H1 (cell line): ENCODE data around the gene ARHGEF28. TPM values are rescaled to one million over a fixed set of nuclear protein-coding genes. Genes with fewer than 3 reads are reported as not detected.

Experiments
- CTCF ChIA-PET: fragments of 300-600 bp; sonication (Branson Sonifier 250); formaldehyde crosslinking; loops from one replicate; lab custom pipeline; 2021; ENCODE audit not compliant: partially characterized antibody; lab: Charles Lee
- POLR2A ChIA-PET: fragments of 300-600 bp; sonication (Branson Sonifier 250); formaldehyde crosslinking; loops from one replicate; lab custom pipeline; 2021; ENCODE audit warnings: inconsistent platforms; ENCODE audit not compliant: partially characterized antibody; lab: Charles Lee
- DNase-seq, 2 experiments: peaks; one replicate each; pipeline versions ENCODE4 v3.0.0 to v3.0.0-alpha.2; 2010 to 2022; ENCODE audit warnings: low spot score in 2 of 2, low read depth in 1 of 2, mixed read lengths in 1 of 2
- FAIRE-seq: peaks from 2 replicates; lab custom pipeline; 2011; peaks lifted over from hg19 to GRCh38; lab: Jason Lieb, UNC
- H2AFZ ChIP-seq: 2 replicates; pipeline ENCODE4 v1.8.1; 2012; ENCODE audit warnings: low read length, inconsistent platforms
- H2AK5ac ChIP-seq: 2 replicates; pipeline ENCODE4 v1.6.1; 2013; ENCODE audit warnings: low read depth, low read length
- H2BK120ac ChIP-seq: replicated peaks from 2 replicates; pipeline ENCODE3; 2013; ENCODE audit warnings: low read depth, low read length, inconsistent platforms
- H2BK12ac ChIP-seq: 2 replicates; pipeline ENCODE4 v1.6.1; 2013; ENCODE audit warnings: low read depth, low read length
- H2BK15ac ChIP-seq: 2 replicates; pipeline ENCODE4 v1.6.1; 2013; ENCODE audit warnings: low read length
- H2BK20ac ChIP-seq: 2 replicates; pipeline ENCODE4 v1.6.1; 2013; ENCODE audit warnings: low read length
- H2BK5ac ChIP-seq: 2 replicates; pipeline ENCODE4 v1.6.1; 2013; ENCODE audit warnings: low read depth, low read length
- H3K14ac ChIP-seq: 2 replicates; pipeline ENCODE4 v1.6.1; 2013; ENCODE audit warnings: inconsistent platforms; ENCODE audit not compliant: insufficient read length
- H3K18ac ChIP-seq: 2 replicates; pipeline ENCODE4 v1.6.1; 2013; ENCODE audit warnings: low read length; ENCODE audit errors: extremely low read depth
- H3K23ac ChIP-seq: 2 replicates; pipeline ENCODE4 v1.6.1; 2013; ENCODE audit warnings: inconsistent platforms; ENCODE audit not compliant: insufficient read length
- H3K23me2 ChIP-seq: 2 replicates; pipeline ENCODE4 v1.6.1; 2013; ENCODE audit warnings: low read depth, low read length
- H3K27ac ChIP-seq: 2 replicates; pipeline ENCODE4 v1.6.1; 2011; ENCODE audit warnings: low read depth, low read length, inconsistent platforms
- H3K27me3 ChIP-seq, 4 experiments: replicated peaks in 1 of 4; 1 replicate in 1 of 4; 2 replicates in 3 of 4; pipeline versions ENCODE4 v1.6.1 to v1.8.1; 2011 to 2013; ENCODE audit warnings: low read length in 3 of 4, mild to moderate bottlenecking in 3 of 4, inconsistent platforms in 2 of 4, mixed read lengths in 2 of 4, moderate library complexity in 1 of 4; ENCODE audit not compliant: control insufficient read depth in 3 of 4, insufficient read depth in 3 of 4; ENCODE audit errors: extremely low read depth in 1 of 4
- H3K36me3 ChIP-seq, 4 experiments: 2 replicates each; pipeline versions ENCODE4 v1.6.1 to v1.8.1; 2011 to 2013; ENCODE audit warnings: mild to moderate bottlenecking in 4 of 4, low read length in 3 of 4, moderate library complexity in 2 of 4, control low read depth in 1 of 4, inconsistent platforms in 1 of 4; ENCODE audit not compliant: insufficient read depth in 4 of 4, control insufficient read depth in 2 of 4
- H3K4ac ChIP-seq: replicated peaks from 2 replicates; pipeline ENCODE3; 2013; ENCODE audit warnings: low read length, low read depth, mixed read lengths, inconsistent platforms; ENCODE audit not compliant: insufficient read length
- H3K4me1 ChIP-seq, 4 experiments: replicated peaks in 1 of 4; 1 replicate in 1 of 4; 2 replicates in 3 of 4; pipeline versions ENCODE4 v1.6.1 to v1.8.1; 2011 to 2013; ENCODE audit warnings: low read length in 3 of 4, inconsistent platforms in 2 of 4, mixed read lengths in 1 of 4; ENCODE audit not compliant: insufficient read depth in 4 of 4, control insufficient read depth in 3 of 4
- H3K4me2 ChIP-seq, 2 experiments: 2 replicates each; pipeline versions ENCODE4 v1.6.1 to v1.8.1; 2011 to 2013; ENCODE audit warnings: low read depth in 2 of 2, low read length in 2 of 2, control low read depth in 1 of 2, inconsistent platforms in 1 of 2, mild to moderate bottlenecking in 1 of 2; ENCODE audit not compliant: insufficient read depth in 1 of 2
- H3K4me3 ChIP-seq, 4 experiments: fragments of 200-600, 300-600 bp in 1 of 4; sonication (generic), shearing (Covaris generic), sonication (Bioruptor Twin) in 1 of 4; 2 replicates each; pipeline versions ENCODE4 v1.5.1 to v1.8.1; 2011 to 2016; ENCODE audit warnings: low read length in 4 of 4, low read depth in 3 of 4, control low read depth in 2 of 4, inconsistent platforms in 2 of 4, mild to moderate bottlenecking in 2 of 4, mixed read lengths in 1 of 4, moderate library complexity in 1 of 4; ENCODE audit not compliant: insufficient read depth in 2 of 4; ENCODE audit errors: extremely low read depth in 1 of 4
- H3K56ac ChIP-seq: replicated peaks from 2 replicates; pipeline ENCODE3; 2013; ENCODE audit warnings: low read depth, mild to moderate bottlenecking, mixed read lengths, low read length, inconsistent platforms; ENCODE audit not compliant: insufficient read length
- H3K79me1 ChIP-seq: 2 replicates; pipeline ENCODE4 v1.6.1; 2013; ENCODE audit warnings: low read depth, low read length, control low read depth
- H3K79me2 ChIP-seq, 2 experiments: 2 replicates each; pipeline versions ENCODE4 v1.6.1 to v1.8.1; 2012 to 2013; ENCODE audit warnings: low read length in 2 of 2, mild to moderate bottlenecking in 2 of 2, inconsistent platforms in 1 of 2; ENCODE audit not compliant: insufficient read depth in 2 of 2, control insufficient read depth in 1 of 2
- H3K9ac ChIP-seq, 4 experiments: replicated peaks in 1 of 4; 1 replicate in 1 of 4; 2 replicates in 3 of 4; pipeline versions ENCODE4 v1.6.1 to v1.8.1; 2011 to 2013; ENCODE audit warnings: low read depth in 3 of 4, low read length in 3 of 4, control low read depth in 2 of 4, mild to moderate bottlenecking in 2 of 4, moderate library complexity in 2 of 4, inconsistent platforms in 1 of 4; ENCODE audit errors: extremely low read depth in 1 of 4
- H3K9me3 ChIP-seq, 2 experiments: 2 replicates each; pipeline versions ENCODE4 v1.6.1 to v1.8.1; 2012 to 2013; ENCODE audit warnings: mild to moderate bottlenecking in 2 of 2, moderate library complexity in 2 of 2, control low read depth in 1 of 2, inconsistent platforms in 1 of 2, low read depth in 1 of 2, low read length in 1 of 2, mixed read lengths in 1 of 2; ENCODE audit not compliant: insufficient read depth in 2 of 2
- H4K20me1 ChIP-seq, 2 experiments: replicated peaks in 1 of 2; 2 replicates each; pipeline versions ENCODE3 to v1.8.1; 2011 to 2013; ENCODE audit warnings: inconsistent platforms in 2 of 2, low read length in 2 of 2, mild to moderate bottlenecking in 1 of 2; ENCODE audit not compliant: insufficient read depth in 2 of 2, control insufficient read depth in 1 of 2
- H4K5ac ChIP-seq: 2 replicates; pipeline ENCODE4 v1.6.1; 2013; ENCODE audit warnings: low read length, low read depth, mixed read lengths, inconsistent platforms; ENCODE audit not compliant: insufficient read length
- H4K8ac ChIP-seq: 2 replicates; pipeline ENCODE4 v1.8.0; 2013; ENCODE audit warnings: mild to moderate bottlenecking, moderate library complexity, low read length, inconsistent platforms; ENCODE audit not compliant: insufficient read depth; ENCODE audit errors: extremely low read depth
- H4K91ac ChIP-seq: replicated peaks from 2 replicates; pipeline ENCODE3; 2013; ENCODE audit warnings: low read length, mixed read lengths, inconsistent platforms; ENCODE audit not compliant: insufficient read length
- CHD2 ChIP-seq: IDR thresholded peaks from 2 replicates; pipeline ENCODE4 v1.6.1; 2012; ENCODE audit warnings: low read length, improper control_type of control experiment
- EGR1 ChIP-seq: IDR thresholded peaks from 2 replicates; pipeline ENCODE4 v1.6.1; 2011; ENCODE audit warnings: low read depth, low read length, borderline replicate concordance
- FOSL1 ChIP-seq: IDR thresholded peaks from 2 replicates; pipeline ENCODE4 v1.6.1; 2011; ENCODE audit warnings: mild to moderate bottlenecking, low read depth, low read length, moderate library complexity; ENCODE audit not compliant: insufficient read depth
- RFX5 ChIP-seq: IDR thresholded peaks from 2 replicates; pipeline ENCODE4 v1.6.1; 2011; ENCODE audit warnings: low read depth, low read length, improper control_type of control experiment, borderline replicate concordance
- RNF2 ChIP-seq: fragments of 200-900, 300-1000 bp; sonication (generic); IDR thresholded peaks from 2 replicates; pipeline ENCODE4 v1.7.1; 2016; ENCODE audit warnings: borderline replicate concordance, low read depth, mild to moderate bottlenecking, antibody characterized with exemption, low read length; ENCODE audit not compliant: poor library complexity, severe bottlenecking; ENCODE audit errors: missing control alignments
- SP2 ChIP-seq: IDR thresholded peaks from 2 replicates; pipeline ENCODE4 v1.6.1; 2012; ENCODE audit warnings: mild to moderate bottlenecking, low read length, inconsistent platforms
- TBP ChIP-seq: IDR thresholded peaks from 2 replicates; pipeline ENCODE4 v1.6.1; 2011; ENCODE audit warnings: low read depth, low read length, improper control_type of control experiment
- WGBS, 2 experiments: shearing (Covaris generic) in 1 of 2; methylation state at CpG; one replicate each; pipeline versions ENCODE4 v1.1.6 to v1.1.7; 2013 to 2015; ENCODE audit warnings: low lambda C conversion rate in 2 of 2, mixed read lengths in 2 of 2, inconsistent platforms in 1 of 2, low coverage in 1 of 2, missing lambda C conversion rate in 1 of 2; ENCODE audit not compliant: insufficient replicate concordance in 2 of 2, insufficient coverage in 1 of 2, insufficient read length in 1 of 2; ENCODE audit errors: extremely low coverage in 1 of 2, missing lambda C conversion rate in 1 of 2; 5-methylcytosine and 5-hydroxymethylcytosine counted together
- polyA plus RNA-seq, 7 experiments: library from polyadenylated mRNA; depleted of rRNA in 3 of 7; stranded (reverse) in 5 of 7; unstranded in 2 of 7; fragments of >200 nt in 5 of 7; fragments of 200-250 nt in 2 of 7; gene quantifications; 1 replicate in 5 of 7; 2 replicates in 1 of 7; 4 replicates in 1 of 7; pipeline versions ENCODE4 v1.2.1 to v1.2.3, GENCODE V29; 2011 to 2013; ENCODE audit warnings: missing spikeins in 2 of 7, mixed read lengths in 2 of 7
- total RNA-seq: library from RNA; stranded (reverse); fragmentation: NEBNext Ultra II Directional; extraction: Animal tissue kit (Norgen Biotek cat#: 25700); gene quantifications from 2 replicates; pipeline ENCODE4 v1.2.1, GENCODE V29; 2021

Gene ARHGEF28
- total and polyA plus RNA-seq, 2 of the 8 experiments (the other 6 are each of a cell fraction or from before 2014, with no cell fraction given), result 0.33 to 1.0 TPM

GRCh38 chr5:73592551-73592950 is 33.4 kb upstream of the ARHGEF28 start:
- no peak overlapping the region for H3K4me2 ChIP-seq
- no peak overlapping the region for H3K18ac ChIP-seq
- H3K79me2 ChIP-seq, result no peaks in the 10 kb centered on the region
- H2AFZ ChIP-seq, result no peak overlapping the region
- H3K4me1 ChIP-seq, result no peaks in the 10 kb centered on the region
- H4K91ac ChIP-seq, result no peak overlapping the region
- no peak overlapping the region for H2BK120ac ChIP-seq
- no peaks in the 10 kb centered on the region for H3K23me2 ChIP-seq
- H4K20me1 ChIP-seq, result no peaks in the 10 kb centered on the region
- POLR2A ChIA-PET, result no interaction called here
- H2BK20ac ChIP-seq, result no peak overlapping the region
- H3K9ac ChIP-seq, result no peak overlapping the region
- no peak overlapping the region for H2BK15ac ChIP-seq
- no peak overlapping the region for H3K14ac ChIP-seq
- H2AK5ac ChIP-seq, result no peak overlapping the region
- no peak overlapping the region for H4K8ac ChIP-seq
- no peak overlapping the region for H2BK5ac ChIP-seq
- no peak overlapping the region for H4K5ac ChIP-seq
- no peak overlapping the region for H3K27ac ChIP-seq
- H2BK12ac ChIP-seq, result no peak overlapping the region
- H3K4me3 ChIP-seq, result no peak overlapping the region
- no peak overlapping the region for H3K23ac ChIP-seq
- DNase-seq, result no peak
- WGBS, 2 experiments, result 89% methylated on average over 1 of the region's 1 CpG; no CpG with 5 or more reads in 1 of the 2 experiments
- no peaks in the 10 kb centered on the region for H3K9me3 ChIP-seq
- FAIRE-seq, result no peak
- CTCF ChIA-PET, result interaction anchor here (1.0 to 9.5 kb wide), 6 partner anchors 10 to 220 kb away, joined by 3 to 254 read pairs (median 6); no protein-coding TSS in a partner anchor
- H3K4ac ChIP-seq, result no peak overlapping the region
- no peaks in the 10 kb centered on the region for H3K36me3 ChIP-seq
- H3K79me1 ChIP-seq, result no peaks in the 10 kb centered on the region
- no peaks in the 10 kb centered on the region for H3K27me3 ChIP-seq
- H3K56ac ChIP-seq, result no peak overlapping the region
- TF ChIP-seq SP2, result no peak
- no peak for TF ChIP-seq CHD2
- no peak for TF ChIP-seq FOSL1
- no peak for TF ChIP-seq TBP
- no peak for TF ChIP-seq EGR1
- no peak for TF ChIP-seq RFX5
- no peak for TF ChIP-seq RNF2
